ENCODE data around the gene CTU2.

Gene CTU2

DNA sequence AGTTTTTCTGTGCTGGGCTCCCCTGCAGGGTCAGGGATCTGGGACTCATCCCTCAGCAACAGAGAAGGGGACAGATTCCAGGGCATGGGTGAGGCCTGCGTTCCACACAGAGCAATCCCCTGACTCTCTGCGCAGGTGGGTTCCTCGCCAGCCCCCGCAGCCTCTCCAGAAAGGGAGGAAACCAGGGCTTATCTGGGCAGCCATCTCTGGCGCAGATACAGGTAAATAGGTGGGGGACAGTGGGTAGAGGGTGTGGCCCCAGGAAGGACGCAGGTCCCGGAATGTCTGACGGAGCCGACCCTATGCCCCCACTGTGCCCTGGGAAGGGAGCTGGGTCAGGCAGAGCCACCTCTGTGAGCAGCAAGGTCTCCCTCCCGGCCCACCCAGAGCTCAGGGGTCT is 55.5 kb downstream of the CTU2 start:
- TF ChIP-seq, protein P1, sequence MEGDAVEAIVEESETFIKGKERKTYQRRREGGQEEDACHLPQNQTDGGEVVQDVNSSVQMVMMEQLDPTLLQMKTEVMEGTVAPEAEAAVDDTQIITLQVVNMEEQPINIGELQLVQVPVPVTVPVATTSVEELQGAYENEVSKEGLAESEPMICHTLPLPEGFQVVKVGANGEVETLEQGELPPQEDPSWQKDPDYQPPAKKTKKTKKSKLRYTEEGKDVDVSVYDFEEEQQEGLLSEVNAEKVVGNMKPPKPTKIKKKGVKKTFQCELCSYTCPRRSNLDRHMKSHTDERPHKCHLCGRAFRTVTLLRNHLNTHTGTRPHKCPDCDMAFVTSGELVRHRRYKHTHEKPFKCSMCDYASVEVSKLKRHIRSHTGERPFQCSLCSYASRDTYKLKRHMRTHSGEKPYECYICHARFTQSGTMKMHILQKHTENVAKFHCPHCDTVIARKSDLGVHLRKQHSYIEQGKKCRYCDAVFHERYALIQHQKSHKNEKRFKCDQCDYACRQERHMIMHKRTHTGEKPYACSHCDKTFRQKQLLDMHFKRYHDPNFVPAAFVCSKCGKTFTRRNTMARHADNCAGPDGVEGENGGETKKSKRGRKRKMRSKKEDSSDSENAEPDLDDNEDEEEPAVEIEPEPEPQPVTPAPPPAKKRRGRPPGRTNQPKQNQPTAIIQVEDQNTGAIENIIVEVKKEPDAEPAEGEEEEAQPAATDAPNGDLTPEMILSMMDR (IDR thresholded peaks at IDR 0.05; ENCODE audit: control insufficient read depth, extremely low read depth, insufficient read depth): no peak
- no peak overlapping the region for H3K4me3 ChIP-seq (ENCODE audit: low read depth, low read length)
- DNase-seq (ENCODE audit: low read depth): no peak

DNA sequence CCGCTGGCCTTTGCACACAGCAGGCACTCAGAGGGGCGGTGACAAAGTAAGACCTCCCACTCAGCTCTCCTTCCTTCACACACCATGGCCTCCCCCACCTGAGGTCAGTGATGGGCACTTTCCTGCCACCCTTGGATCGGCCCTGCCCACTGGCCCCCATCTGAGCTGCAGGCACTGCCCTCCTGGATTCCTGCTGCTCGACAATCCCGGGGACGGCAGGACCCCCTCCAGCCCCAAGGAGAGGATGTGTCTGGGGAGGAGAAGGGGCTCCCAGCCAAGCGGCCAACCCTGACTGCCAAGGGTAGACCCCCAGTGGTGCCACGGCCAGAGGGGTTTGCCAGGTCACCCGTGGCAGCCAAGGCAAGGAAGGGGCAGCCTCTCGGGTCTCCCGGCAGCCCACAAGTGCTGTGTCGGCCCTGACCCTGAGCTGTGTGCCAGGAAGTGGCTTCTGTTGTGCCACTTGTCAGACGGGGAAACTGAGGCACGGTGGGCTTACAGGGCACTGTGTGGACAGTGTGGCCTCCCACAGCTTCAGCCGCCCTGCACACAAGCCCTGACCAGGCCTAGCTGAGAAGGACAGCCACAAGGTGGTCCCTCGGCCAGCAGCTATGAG is 56.1 kb downstream of the CTU2 start:
- no peak for DNase-seq (ENCODE audit: low read depth)
- peak overlapping the region; percentile 17; the same call in 1 of the 2 replicates for H3K4me3 ChIP-seq (ENCODE audit: low read depth, low read length)
- TF ChIP-seq, protein P1 (IDR thresholded peaks at IDR 0.05; ENCODE audit: control insufficient read depth, extremely low read depth, insufficient read depth): no peak

DNA sequence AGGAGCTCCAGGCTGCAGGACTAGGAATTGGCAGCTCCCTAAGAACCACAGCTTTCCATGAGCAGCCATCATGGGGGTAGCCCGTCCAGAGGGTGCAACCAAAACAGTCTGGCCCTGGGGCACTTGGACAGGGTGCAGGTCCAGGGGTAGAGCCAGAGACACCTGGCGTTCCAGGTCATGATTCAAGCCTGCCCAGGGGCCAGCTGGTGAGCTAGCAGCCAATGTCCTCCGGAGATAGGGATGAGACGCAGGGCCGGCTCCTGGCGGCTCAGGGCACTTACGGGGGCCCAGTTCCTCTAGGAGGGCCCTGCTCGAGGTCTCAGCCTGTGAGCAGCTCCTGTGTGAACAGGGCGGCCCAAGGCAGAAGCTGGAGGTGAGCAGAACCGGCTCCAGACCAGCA is 56.6 kb downstream of the CTU2 start:
- TF ChIP-seq, protein P1 (IDR thresholded peaks at IDR 0.05; ENCODE audit: control insufficient read depth, extremely low read depth, insufficient read depth): no peak
- no peak for DNase-seq (ENCODE audit: low read depth)
- H3K4me3 ChIP-seq (ENCODE audit: low read depth, low read length): peak overlapping the region; percentile 17; the same call in 1 of the 2 replicates

DNA sequence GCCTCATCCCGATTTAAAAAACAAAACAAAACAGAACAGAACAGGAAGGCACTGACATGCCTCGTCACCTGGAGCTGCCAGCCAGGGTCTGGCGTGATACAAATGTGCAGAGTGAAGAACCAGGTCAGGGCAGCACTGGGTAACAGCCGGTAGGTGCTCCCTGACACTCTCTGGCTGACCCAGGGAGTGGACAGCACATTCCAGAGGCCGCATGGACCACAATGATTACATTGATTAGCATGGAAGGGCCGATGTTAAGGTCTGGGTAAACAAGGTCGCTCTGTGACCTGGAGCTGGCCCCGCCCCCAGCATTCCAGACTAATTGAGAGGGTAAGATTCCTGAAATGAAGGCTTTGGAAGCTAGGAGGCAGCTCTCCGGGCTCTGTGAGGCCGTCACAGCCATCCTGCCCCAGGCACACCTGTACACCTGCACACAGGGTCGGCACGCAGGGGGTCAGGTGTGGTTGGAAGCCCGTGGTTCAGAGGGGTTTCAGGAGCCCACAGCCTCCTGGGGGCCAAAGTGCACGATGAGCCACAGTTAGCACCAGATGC is 57.3 kb downstream of the CTU2 start:
- TF ChIP-seq, protein P1 (IDR thresholded peaks at IDR 0.05; ENCODE audit: control insufficient read depth, extremely low read depth, insufficient read depth): no peak; the same call in 1 of the 2 replicates
- H3K4me3 ChIP-seq (ENCODE audit: low read depth, low read length): peak overlapping the region; percentile 3; the same call in 1 of the 2 replicates
- DNase-seq (ENCODE audit: low read depth): no peak

DNA sequence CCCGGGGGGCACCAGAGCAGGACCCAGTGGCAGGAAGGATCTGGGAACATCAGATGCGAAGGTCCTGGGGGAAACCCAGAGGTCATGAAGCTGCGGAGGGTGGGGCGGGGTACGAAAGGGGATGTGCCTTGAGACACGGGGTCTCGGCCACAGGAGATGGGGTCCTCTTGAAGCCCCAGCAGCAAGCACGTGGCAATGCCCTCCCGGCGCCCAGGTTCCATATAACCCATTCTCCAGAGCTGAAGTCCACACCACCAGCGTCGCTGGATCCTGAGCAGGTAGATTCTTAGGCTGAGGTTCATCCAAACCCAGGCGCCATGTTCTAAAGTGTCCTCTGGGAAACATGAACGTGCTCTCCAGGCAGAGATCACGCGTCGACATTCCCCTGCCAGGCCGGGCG is 57.8 kb downstream of the CTU2 start:
- DNase-seq (ENCODE audit: low read depth): no peak
- TF ChIP-seq, protein P1 (IDR thresholded peaks at IDR 0.05; ENCODE audit: control insufficient read depth, extremely low read depth, insufficient read depth): no peak
- peak overlapping the region; percentile 3; the same call in 1 of the 2 replicates for H3K4me3 ChIP-seq (ENCODE audit: low read depth, low read length)

DNA sequence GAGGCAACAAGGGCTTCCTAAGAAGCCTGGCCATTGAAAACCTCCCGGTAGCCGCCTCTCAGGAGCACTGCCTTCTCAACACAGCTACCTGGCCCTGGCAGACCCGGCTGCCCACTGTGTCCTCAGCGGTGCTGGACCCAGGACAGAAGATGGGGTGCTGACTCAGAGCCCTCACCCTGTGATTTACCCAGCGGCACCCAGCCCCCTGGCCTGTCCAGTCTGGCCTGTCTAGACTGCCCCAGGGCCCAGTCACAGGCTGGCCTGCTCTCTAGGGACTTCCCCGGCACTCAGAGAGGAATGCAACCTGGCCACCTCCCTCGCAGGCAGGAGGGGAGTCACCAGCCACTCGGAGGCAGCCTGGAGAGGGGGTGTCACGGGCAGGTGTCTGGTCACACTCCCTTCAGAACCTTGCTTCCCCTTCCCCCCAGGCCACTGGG is 58.6 kb downstream of the CTU2 start:
- TF ChIP-seq, protein P1 (IDR thresholded peaks at IDR 0.05; ENCODE audit: control insufficient read depth, extremely low read depth, insufficient read depth): no peak
- DNase-seq (ENCODE audit: low read depth): no peak
- H3K4me3 ChIP-seq (ENCODE audit: low read depth, low read length): no peak overlapping the region
